MM.1S (cell line): ENCODE results near the gene FGF18.
"Not testable (repeated sequence)": the region's sequence is repeated elsewhere in the genome, so short reads cannot be mapped to it uniquely, and the experiment has no call there.

Experiments
- CTCF ChIP-seq: fragments of 300-600 bp; sonication (generic); IDR thresholded peaks from 2 replicates; pipeline ENCODE4 v1.5.1; 2016; ENCODE audit warnings: antibody characterized with exemption, low read length, mixed read lengths
- EZH2 ChIP-seq: fragments of 300-600 bp; sonication (generic); optimal IDR thresholded peaks from 2 replicates; pipeline ENCODE3; 2017; ENCODE audit warnings: low read depth, mild to moderate bottlenecking, antibody characterized with exemption, low read length, mixed read lengths

GRCh38 chr5:171396583-171396982, 22.9 kb upstream of the FGF18 start:
- not testable (repeated sequence) for TF ChIP-seq CTCF, EZH2
